HEK293 (cell line): ENCODE measurements around the gene GPR45.

ENCODE experiments used
- CTCF ChIA-PET: fragments of 350-600 bp; formaldehyde crosslinking; extraction: SDS; loops from one replicate; lab custom pipeline; 2021; ENCODE audit warnings: antibody characterized with exemption; lab: Yijun Ruan, JAX
- POLR2A ChIA-PET: fragments of 300-600 bp; formaldehyde crosslinking; extraction: SDS; loops from one replicate; lab custom pipeline; 2020; ENCODE audit warnings: antibody characterized with exemption, inconsistent platforms; lab: Yijun Ruan, JAX
- H3K27ac ChIP-seq: fragments of 200-500 bp; sonication (Bioruptor generic); 2 replicates; pipeline ENCODE4 v1.5.1; 2014; ENCODE audit warnings: low read depth, low read length, control low read depth, inconsistent platforms; ENCODE audit errors: extremely low read depth
- H3K36me3 ChIP-seq, 2 experiments: fragments of 200-500 bp in 1 of 2; sonication (Bioruptor generic) in 1 of 2; 1 replicate in 1 of 2; 2 replicates in 1 of 2; pipeline ENCODE4 v1.5.1; 2014 to 2017; ENCODE audit warnings: inconsistent platforms in 2 of 2, low read length in 2 of 2; ENCODE audit not compliant: control insufficient read depth in 2 of 2, insufficient read depth in 1 of 2
- H3K4me1 ChIP-seq: fragments of 200-500 bp; sonication (Bioruptor generic); 2 replicates; pipeline ENCODE4 v1.5.1; 2014; ENCODE audit warnings: mild to moderate bottlenecking, low read length, inconsistent platforms; ENCODE audit not compliant: control insufficient read depth, insufficient read depth
- H3K4me3 ChIP-seq: 2 replicates; pipeline ENCODE4 v1.5.1; 2011; ENCODE audit warnings: low read depth, mild to moderate bottlenecking, control low read depth, low read length, moderate library complexity
- H3K9me3 ChIP-seq: fragments of 200-500 bp; sonication (Bioruptor generic); 2 replicates; pipeline ENCODE4 v1.5.1; 2014; ENCODE audit warnings: low read depth, low read length, inconsistent platforms; ENCODE audit not compliant: control insufficient read depth, insufficient read depth
- GLI2 ChIP-seq: fragments of 450-650 bp; formaldehyde crosslinking; IDR thresholded peaks from 2 replicates; pipeline ENCODE4; 2017; ENCODE audit warnings: missing biosample characterization, missing genetic modification characterization, low read depth, borderline replicate concordance
- GLIS2 ChIP-seq: fragments of 450-650 bp; formaldehyde crosslinking; IDR thresholded peaks from 2 replicates; pipeline ENCODE4 v1.5.1; 2016; ENCODE audit warnings: missing biosample characterization, missing genetic modification characterization
- HIC1 ChIP-seq: fragments of 450-650 bp; formaldehyde crosslinking; IDR thresholded peaks from 2 replicates; pipeline ENCODE4 v1.5.1; 2016; ENCODE audit warnings: missing biosample characterization, missing genetic modification characterization
- HOXD13 ChIP-seq: sonication (generic); formaldehyde crosslinking; IDR thresholded peaks from 2 replicates; pipeline ENCODE4 v1.8.0; 2022; ENCODE audit warnings: missing genetic modification reagents, borderline replicate concordance
- PRDM1 ChIP-seq: fragments of 450-650 bp; formaldehyde crosslinking; IDR thresholded peaks from 2 replicates; pipeline ENCODE4; 2016; ENCODE audit warnings: missing biosample characterization, missing genetic modification characterization
- SALL2 ChIP-seq: fragments of 450-650 bp; formaldehyde crosslinking; IDR thresholded peaks from 2 replicates; pipeline ENCODE4 v1.5.0; 2017; ENCODE audit warnings: missing biosample characterization, mild to moderate bottlenecking, missing genetic modification characterization, borderline replicate concordance
- ZNF138 ChIP-seq: fragments of 450-650 bp; formaldehyde crosslinking; IDR thresholded peaks from 2 replicates; pipeline ENCODE4 v1.5.1; 2016; ENCODE audit warnings: missing biosample characterization, missing genetic modification characterization, borderline replicate concordance
- ZNF155 ChIP-seq: fragments of 450-650 bp; formaldehyde crosslinking; IDR thresholded peaks from 2 replicates; pipeline ENCODE4 v1.5.1; 2016; ENCODE audit warnings: missing biosample characterization, missing genetic modification characterization
- ZNF157 ChIP-seq: fragments of 450-650 bp; formaldehyde crosslinking; IDR thresholded peaks from 2 replicates; pipeline ENCODE4 v1.5.1; 2016; ENCODE audit warnings: missing biosample characterization, missing genetic modification characterization
- ZNF302 ChIP-seq: fragments of 450-650 bp; formaldehyde crosslinking; IDR thresholded peaks from 2 replicates; pipeline ENCODE4 v1.5.1; 2016; ENCODE audit warnings: missing biosample characterization, missing genetic modification characterization, low read depth
- ZNF311 ChIP-seq: fragments of 450-650 bp; formaldehyde crosslinking; IDR thresholded peaks from 2 replicates; pipeline ENCODE4 v1.5.1; 2017; ENCODE audit warnings: missing biosample characterization, missing genetic modification characterization, borderline replicate concordance
- ZNF341 ChIP-seq: fragments of 450-650 bp; formaldehyde crosslinking; IDR thresholded peaks from 2 replicates; pipeline ENCODE4; 2016; ENCODE audit warnings: low read depth, missing biosample characterization, missing genetic modification characterization
- ZNF544 ChIP-seq: fragments of 450-650 bp; formaldehyde crosslinking; IDR thresholded peaks from 2 replicates; pipeline ENCODE4 v1.5.0; 2017; ENCODE audit warnings: missing biosample characterization, missing genetic modification characterization
- ZNF560 ChIP-seq: fragments of 450-650 bp; formaldehyde crosslinking; IDR thresholded peaks from 2 replicates; pipeline ENCODE4 v1.5.1; 2017; ENCODE audit warnings: missing biosample characterization, missing genetic modification characterization, borderline replicate concordance
- ZNF585B ChIP-seq: fragments of 450-650 bp; formaldehyde crosslinking; IDR thresholded peaks from 2 replicates; pipeline ENCODE4 v1.5.1; 2016; ENCODE audit warnings: missing biosample characterization, missing genetic modification characterization
- ZNF624 ChIP-seq: fragments of 450-650 bp; formaldehyde crosslinking; IDR thresholded peaks from 2 replicates; pipeline ENCODE4 v1.5.1; 2017; ENCODE audit warnings: missing biosample characterization, missing genetic modification characterization
- ZNF658 ChIP-seq: fragments of 450-650 bp; formaldehyde crosslinking; IDR thresholded peaks from 2 replicates; pipeline ENCODE4; 2016; ENCODE audit warnings: missing biosample characterization, missing genetic modification characterization
- ZNF785 ChIP-seq: fragments of 450-650 bp; formaldehyde crosslinking; IDR thresholded peaks from 2 replicates; pipeline ENCODE4 v1.5.1; 2016; ENCODE audit warnings: missing biosample characterization, missing genetic modification characterization
- ZNF837 ChIP-seq: fragments of 450-650 bp; formaldehyde crosslinking; IDR thresholded peaks from 2 replicates; pipeline ENCODE4 v1.5.1; 2016; ENCODE audit warnings: missing biosample characterization, missing genetic modification characterization
- ZSCAN23 ChIP-seq: fragments of 450-650 bp; formaldehyde crosslinking; IDR thresholded peaks from 2 replicates; pipeline ENCODE4 v1.5.1; 2016; ENCODE audit warnings: missing biosample characterization, missing genetic modification characterization
- ZSCAN30 ChIP-seq: fragments of 450-650 bp; IDR thresholded peaks from 2 replicates; pipeline ENCODE4 v1.5.1; 2018; ENCODE audit warnings: missing biosample characterization, mild to moderate bottlenecking, missing genetic modification characterization, moderate library complexity
- TF ChIP-seq, protein P1 (sequence below): fragments of 450-650 bp; formaldehyde crosslinking; IDR thresholded peaks from 2 replicates; pipeline ENCODE4 v1.5.1; 2016; ENCODE audit warnings: missing biosample characterization, missing genetic modification characterization

GPR45 gene

GRCh38 chr2:105279126-105279525, 37.6 kb downstream of the GPR45 start:
- Histone ChIP-seq H3K4me1 (no peaks in the 10 kb centered on the region), H3K27ac (no peak overlapping the region), H3K36me3 (peaks cover 17 to 84% of the 10 kb centered on the region in 2 experiments), H3K4me3 (no peak overlapping the region), H3K9me3 (no peaks in the 10 kb centered on the region)
- CTCF ChIA-PET: interaction anchor here (0.6 to 1.5 kb wide), 9 partner anchors 9 to 65 kb away, joined by 3 to 6 read pairs (median 4); no protein-coding TSS in a partner anchor
- TF ChIP-seq HOXD13 (CRISPR knock-in tag): no peak
- no peak for TF ChIP-seq ZNF138 (tag by site-specific recombination)
- no peak for TF ChIP-seq ZSCAN30 (tag by site-specific recombination)
- no peak for TF ChIP-seq PRDM1 (tag by site-specific recombination)
- TF ChIP-seq ZSCAN23 (tag by site-specific recombination): no peak
- no peak for TF ChIP-seq HIC1 (tag by site-specific recombination)
- POLR2A ChIA-PET: no interaction called here

DNA sequence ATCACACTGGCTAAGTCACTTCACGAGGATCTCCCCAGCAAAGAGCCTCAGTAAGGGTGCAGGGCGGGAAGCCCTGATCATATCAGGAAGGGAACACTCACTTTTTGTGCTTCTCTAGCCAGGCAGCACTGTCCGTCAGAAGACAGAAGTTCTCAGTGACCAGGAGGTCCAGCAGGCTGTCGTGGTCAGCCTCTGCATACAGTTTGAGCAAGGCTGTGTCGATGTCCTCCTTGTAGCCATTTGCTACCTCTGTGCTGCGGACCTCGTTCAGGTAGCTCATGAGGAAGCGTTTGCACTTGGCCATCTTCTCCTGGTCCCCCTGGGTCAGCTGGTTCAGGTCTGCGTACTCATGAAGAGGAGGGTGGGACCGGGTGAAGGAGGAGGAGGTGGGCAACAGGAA, 38.7 kb downstream of the GPR45 start:
- Histone ChIP-seq H3K27ac (no peak overlapping the region), H3K36me3 (peaks cover 17 to 84% of the 10 kb centered on the region in 2 experiments), H3K4me1 (no peaks in the 10 kb centered on the region), H3K9me3 (no peaks in the 10 kb centered on the region), H3K4me3 (no peak overlapping the region)
- TF ChIP-seq ZNF341 (tag by site-specific recombination): no peak
- TF ChIP-seq GLI2 (tag by site-specific recombination): no peak
- TF ChIP-seq ZNF658 (tag by site-specific recombination): no peak
- no peak for TF ChIP-seq ZNF560 (tag by site-specific recombination)
- no peak for TF ChIP-seq ZNF311
- no peak for TF ChIP-seq ZNF785 (tag by site-specific recombination)
- TF ChIP-seq, protein P1, sequence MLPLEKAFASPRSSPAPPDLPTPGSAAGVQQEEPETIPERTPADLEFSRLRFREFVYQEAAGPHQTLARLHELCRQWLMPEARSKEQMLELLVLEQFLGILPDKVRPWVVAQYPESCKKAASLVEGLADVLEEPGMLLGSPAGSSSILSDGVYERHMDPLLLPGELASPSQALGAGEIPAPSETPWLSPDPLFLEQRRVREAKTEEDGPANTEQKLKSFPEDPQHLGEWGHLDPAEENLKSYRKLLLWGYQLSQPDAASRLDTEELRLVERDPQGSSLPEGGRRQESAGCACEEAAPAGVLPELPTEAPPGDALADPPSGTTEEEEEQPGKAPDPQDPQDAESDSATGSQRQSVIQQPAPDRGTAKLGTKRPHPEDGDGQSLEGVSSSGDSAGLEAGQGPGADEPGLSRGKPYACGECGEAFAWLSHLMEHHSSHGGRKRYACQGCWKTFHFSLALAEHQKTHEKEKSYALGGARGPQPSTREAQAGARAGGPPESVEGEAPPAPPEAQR: no peak
- TF ChIP-seq ZNF837 (tag by site-specific recombination): no peak
- no peak for TF ChIP-seq GLIS2 (tag by site-specific recombination)
- no peak for TF ChIP-seq ZNF157
- TF ChIP-seq SALL2 (tag by site-specific recombination): no peak
- TF ChIP-seq ZNF624 (tag by site-specific recombination): no peak
- TF ChIP-seq ZNF585B: no peak
- no peak for TF ChIP-seq ZNF155
- TF ChIP-seq ZNF302 (tag by site-specific recombination): no peak
- no peak for TF ChIP-seq ZNF544 (tag by site-specific recombination)
- CTCF ChIA-PET: interaction anchor here (0.6 to 1.2 kb wide), 3 partner anchors 10 to 40 kb away, joined by 3 read pairs; no protein-coding TSS in a partner anchor
- POLR2A ChIA-PET: no interaction called here
